GM18520 (cell line): Measurements from ENCODE around the gene RPN2.

Experiments
- ATAC-seq: cut with Tn5 transposase; IDR thresholded peaks from one replicate; pipeline ENCODE4 v1.9.1; 2021; ENCODE audit not compliant: unreplicated experiment

The RPN2 gene

DNA sequence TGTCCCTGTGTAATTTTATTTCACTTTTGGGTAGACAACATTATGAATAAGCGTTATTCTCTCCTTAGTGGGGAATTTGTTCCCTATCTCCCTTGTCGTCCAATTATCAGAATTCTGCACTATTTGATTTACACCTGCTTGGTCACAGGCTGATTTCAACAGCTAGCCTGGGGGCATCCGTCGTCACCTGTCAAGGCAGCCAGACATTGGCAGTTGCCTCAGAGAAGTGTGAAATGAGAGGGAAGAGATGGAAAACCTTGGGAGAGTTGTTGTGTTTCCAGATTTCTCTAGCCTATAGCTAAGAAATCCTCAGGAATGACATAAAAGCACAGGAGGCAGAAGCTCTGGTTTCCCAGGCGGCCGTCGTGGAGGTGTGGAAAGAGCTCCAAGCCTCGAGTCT, 83.4 kb downstream of the RPN2 start:
- no peak for ATAC-seq

DNA sequence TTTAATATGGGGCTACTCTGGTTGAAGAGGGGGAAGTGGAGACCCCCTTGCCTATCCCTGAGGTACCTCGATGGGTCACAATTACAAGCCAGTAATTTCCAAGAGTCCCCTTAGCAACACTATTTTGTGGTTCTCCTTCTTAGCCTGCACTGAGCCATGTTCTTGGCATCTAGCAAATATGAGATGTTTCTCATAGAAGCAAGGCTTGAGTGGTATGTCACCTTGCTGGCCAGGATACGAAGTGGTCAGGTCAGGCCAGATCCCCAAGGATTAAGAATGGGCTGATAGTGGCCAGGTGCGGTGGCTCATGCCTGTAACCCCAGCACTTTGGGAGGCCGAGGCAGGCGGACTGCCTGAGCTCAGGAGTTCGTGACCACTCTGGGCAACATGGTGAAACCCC, 84.6 kb downstream of the RPN2 start:
- no peak for ATAC-seq

GRCh38 chr20:37265152-37265551, 86.0 kb downstream of the RPN2 start:
- no peak for ATAC-seq

- no peak for ATAC-seq
Observed at GRCh38 chr20:37266940-37267666, 88.0 kb downstream of the RPN2 start.

- no peak for ATAC-seq
Observed at GRCh38 chr20:37267667-37268313, 88.7 kb downstream of the RPN2 start.

GRCh38 chr20:37270576-37271420, 91.7 kb downstream of the RPN2 start:
- no peak for ATAC-seq

DNA sequence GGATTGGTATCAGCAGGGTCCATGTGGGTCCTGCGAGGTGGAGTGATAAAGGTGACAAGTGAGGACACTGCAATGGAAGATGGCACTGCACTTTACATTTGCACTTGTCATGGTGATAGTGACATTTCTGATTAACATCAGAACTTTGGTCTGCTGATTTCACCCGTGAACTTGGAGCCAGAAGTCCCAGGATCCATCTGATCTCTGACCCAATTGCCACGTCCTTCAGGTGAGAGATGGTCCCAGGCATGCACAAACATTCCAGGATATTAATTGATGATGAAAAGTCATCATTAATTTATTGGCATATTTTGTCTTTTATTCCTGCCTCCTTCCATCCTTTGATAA, 92.3 kb downstream of the RPN2 start:
- ATAC-seq: no peak

DNA sequence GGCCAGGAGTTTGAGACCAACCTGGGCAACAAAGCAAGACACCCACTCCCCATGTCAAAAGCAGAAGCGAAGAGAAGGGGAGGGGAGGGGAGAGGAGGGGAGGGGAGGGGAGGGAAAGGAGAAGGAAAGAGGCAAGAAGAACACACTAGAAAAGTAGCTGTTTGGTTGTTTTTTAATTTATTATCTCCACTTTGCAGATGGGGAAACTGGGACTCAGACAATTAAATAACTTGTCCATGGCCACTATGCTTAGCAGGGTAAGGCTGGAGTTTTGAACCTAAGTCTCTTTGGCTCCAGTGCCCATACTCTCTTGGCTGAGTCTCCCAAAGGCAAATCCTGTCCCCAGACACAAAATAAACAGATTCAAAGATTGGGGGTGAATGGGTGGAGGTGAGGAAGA, 94.9 kb downstream of the RPN2 start:
- ATAC-seq: no peak

- ATAC-seq: no peak
Observed at GRCh38 chr20:37274851-37275524, 95.9 kb downstream of the RPN2 start.

GRCh38 chr20:37276494-37277252, 97.5 kb downstream of the RPN2 start:
- ATAC-seq: no peak

GRCh38 chr20:37277253-37277593, 98.1 kb downstream of the RPN2 start:
- ATAC-seq: no peak

DNA sequence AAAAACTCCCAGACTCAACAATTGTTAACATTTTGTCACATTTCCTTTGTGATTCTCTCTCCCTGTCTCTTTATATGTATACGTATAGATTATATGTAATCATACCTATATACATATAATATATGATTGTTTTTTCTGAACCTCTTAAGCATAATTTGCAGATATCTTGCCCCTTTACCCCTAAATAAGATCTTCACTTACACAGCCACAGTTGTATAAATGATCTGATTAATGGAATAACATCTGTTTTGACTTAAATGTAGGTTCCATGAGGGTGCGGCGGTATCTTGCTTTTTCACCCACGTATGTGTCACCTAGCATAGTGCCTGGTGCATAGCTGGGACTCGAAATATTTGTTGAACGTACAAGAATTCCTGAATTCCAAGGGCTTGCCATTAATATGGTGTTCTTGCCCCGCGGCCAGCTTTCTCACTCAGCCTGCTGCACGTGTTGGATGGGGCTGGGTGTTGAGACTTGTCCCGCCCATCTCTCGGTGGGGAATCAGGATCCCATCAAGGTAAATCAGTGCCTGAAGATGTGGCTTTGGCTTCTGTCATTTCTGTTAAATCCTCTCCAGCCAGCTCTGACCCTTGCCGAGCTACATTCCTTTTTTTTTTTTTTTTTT, 99.9 kb downstream of the RPN2 start:
- no peak for ATAC-seq

DNA sequence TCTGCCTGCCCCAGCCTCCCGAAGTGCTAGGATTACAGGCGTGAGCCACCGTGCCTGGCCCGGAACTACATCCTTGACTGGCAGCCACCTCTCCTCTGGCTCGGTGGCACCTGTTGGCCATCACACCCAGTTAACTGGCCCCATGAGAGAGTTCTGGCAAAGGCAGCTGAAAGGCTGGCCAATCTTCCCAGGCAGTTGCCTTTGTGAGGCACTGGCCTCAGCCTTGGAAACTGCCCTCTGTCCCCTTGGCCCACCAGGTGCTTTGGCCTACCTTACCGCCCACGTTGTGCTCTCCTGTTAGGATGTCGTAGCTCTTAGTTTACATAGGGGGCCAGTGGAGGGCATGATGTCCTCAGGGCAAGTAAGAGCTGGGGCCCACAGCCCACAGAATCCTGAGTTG, 100.7 kb downstream of the RPN2 start:
- no peak for ATAC-seq

DNA sequence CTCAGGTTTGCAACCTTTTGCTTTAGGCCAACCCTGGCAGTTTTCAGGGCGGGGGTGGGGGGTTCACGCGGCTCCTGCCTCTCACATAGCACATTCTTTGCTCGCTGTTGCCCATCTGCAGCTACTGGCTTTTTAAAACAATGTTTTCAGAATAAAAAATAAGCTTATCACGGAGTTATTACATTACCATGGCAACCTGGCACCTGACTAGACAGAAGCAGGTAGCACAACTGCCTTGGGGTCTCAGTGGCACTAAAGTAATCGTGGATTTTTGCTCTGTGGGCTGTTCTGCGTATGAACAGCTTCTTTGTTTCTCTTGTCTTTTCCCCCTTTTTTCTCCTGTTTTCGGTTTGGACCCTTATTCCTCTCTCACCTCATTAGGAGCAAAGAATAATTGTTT, 101.3 kb downstream of the RPN2 start:
- ATAC-seq: no peak

GRCh38 chr20:37282556-37282955, 103.4 kb downstream of the RPN2 start:
- no peak for ATAC-seq

GRCh38 chr20:37283530-37284195, 104.5 kb downstream of the RPN2 start:
- ATAC-seq: no peak

DNA sequence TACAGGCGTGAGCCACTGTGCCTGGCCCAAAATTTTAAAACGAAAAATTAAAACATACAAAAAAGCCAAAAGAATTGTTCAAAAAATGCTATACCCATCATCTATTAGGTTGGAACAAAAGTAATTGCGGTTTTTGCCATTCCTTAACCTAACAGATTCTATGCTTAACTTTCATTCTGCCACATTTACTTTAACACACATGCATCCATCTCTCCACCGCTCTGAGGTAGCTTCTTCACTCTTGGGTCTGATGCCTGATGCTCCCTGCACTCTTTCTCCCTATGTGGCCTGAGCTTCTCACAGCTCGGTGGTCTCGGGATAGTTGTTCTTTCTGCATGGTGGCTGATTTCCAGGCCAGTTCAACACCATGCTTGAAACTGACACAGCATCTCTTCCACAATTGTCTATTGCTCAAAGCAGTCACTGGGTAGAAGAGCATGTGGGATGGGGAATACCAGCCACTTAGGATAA, 105.6 kb downstream of the RPN2 start:
- no peak for ATAC-seq

- ATAC-seq: no peak
Observed at GRCh38 chr20:37285664-37286374, 106.7 kb downstream of the RPN2 start.

DNA sequence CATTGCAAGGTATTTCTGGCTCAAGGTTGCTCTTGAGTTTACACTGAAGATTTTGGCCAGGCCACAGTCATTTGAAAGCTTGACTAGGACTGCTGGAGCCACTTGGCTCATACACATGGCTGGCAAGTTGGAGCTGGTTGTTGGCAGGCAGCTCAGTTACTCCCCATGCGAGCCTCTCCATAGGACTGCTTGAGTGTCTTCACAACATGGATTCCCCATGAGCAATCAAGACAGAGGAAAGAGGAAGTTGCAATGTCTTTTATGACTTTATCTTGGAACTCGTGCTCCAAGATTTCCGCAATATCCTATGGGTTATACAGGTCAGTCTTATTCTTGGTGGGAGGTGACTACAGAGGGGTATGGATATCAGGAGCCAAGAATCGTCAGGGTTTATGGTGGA, 109.0 kb downstream of the RPN2 start:
- no peak for ATAC-seq
